Stimulated activated CD8-positive, alpha-beta memory T cell treated with anti-CD3 and anti-CD28 coated beads, Interleukin-15, amount 100 ng/mL, for 4 hours (primary cell): ENCODE measurements around the gene TRIO.

Source experiments
- DNase-seq, 2 donors: peaks; one replicate each; pipeline ENCODE4 v3.0.0-alpha.2; 2020; ENCODE audit warnings: low read depth in 2 of 2

The TRIO gene

DNA sequence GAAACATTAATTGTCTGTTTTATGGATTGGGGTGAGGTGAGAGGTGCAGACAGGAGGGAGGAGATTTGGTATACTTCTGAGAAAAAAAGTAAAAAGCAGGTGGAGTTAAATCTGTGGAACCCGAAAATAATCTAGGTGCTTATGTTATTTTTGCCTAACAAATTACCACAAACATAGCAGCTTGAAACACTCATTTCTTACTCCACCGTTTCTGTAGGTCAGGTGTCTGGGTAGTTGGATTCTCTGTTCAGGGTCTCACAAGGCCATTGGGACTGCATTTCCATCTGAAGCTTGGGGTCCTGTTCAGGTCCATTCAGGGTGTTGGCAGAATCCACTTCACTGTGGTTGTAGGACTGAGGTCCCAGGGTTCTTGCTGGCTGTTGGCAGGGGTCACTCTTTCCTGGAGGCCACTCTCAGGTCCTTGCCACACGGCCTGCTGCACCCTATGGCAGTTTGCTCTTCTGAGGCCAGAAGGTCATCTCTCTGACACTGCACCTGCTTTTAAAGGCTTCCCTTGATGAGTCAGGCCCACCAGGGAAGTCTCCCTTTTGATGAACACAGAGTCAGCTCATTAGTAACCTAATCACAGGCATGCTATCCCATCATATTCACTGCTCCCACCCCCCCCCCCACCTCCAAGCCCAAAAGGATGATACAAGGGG, 82.2 kb downstream of the TRIO start:
- DNase-seq = no peak

DNA sequence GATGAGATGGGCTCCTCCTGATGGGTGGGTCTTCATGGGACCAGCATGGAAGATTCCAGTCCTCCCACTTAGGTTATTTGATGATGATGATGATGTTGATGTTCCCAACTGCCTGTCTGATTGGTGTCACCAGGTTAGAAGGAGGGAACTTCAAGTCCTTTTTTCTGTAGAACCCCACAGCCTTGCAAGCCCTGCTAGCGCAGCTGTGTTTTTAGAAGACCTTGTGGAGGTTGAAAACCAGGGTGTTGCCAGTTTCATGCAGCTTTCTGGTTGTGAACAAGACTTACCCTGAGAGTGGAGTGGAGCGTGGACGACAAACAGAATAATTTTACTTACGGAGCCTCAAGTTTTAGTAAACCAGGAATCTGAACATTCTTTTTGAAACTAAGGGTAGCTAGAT, 83.0 kb downstream of the TRIO start:
- DNase-seq = no peak

DNA sequence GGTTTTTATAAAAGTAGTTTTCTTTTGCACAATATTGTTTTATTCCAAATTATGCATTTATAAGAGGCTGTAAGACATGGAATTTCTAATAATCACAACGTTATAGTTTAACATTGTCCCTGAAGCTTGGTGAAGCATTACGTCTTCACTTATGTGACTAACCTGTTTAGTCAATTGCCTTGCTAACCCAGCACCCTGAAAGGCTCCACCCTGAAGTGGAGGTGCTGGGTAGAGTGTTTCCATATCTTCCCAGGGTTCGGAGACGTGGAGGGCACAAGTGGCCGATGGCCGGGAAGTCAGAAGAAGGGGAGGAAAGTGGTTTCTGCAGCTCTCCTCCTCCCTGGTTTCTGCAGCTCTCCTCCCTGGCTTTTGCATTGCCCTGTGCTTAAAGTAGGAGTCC, 83.4 kb downstream of the TRIO start:
- DNase-seq = no peak

DNA sequence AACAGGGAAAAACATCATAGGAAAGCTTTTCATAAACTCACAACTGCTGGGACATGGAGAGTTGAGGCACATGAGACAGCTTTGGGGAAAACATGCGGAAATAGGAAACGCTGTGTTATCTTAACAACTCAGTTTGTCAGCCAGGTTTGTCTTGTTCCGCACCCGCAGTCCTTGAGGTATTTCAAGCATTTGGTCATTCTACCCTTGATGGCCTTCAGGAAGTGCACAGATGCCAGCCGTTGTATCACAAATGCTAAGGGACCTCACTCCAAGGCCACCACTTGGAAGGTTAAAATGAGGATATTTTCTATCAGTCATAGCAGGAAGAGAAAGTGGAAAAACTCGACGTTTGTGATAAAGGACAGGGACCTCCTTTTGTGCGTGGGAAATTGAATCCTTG, 83.8 kb downstream of the TRIO start:
- DNase-seq = no peak

DNA sequence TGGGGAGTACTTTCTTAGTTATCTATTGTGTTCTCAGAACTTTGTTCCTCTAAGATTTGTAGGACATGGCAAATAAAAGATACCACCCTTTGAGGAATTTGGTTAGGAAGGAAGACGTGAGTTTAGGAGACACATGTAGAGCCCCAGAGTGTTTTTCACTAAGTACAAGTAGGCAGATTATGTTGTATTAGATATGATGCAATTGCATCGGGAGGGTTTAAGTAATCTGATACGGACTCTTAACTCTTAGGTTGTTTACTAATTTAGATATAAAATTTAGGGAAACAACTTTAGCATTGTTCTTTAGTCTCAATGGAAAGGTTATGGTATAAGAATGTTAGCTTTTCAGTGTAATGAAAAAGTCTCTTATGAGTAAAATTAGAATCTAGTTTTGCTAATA, 84.4 kb downstream of the TRIO start:
- no peak for DNase-seq

DNA sequence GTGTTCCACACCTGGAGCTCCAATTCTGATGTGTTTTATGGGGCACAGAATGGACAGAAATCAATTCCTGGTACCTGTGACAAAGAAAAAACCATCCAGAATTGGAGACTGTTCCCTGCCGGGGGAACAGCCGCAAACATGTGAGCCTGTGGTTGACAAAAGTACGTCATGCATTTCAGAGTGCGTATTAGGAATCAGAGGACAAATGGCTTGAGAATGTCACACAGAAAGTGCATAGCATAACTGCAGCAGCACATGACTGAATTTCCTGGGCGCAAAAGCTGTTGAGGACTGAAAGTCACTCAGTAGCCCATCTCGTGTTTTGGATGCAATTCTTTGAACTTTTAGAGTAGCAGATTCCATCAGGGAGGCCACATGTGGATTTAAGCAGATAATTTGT, 85.1 kb downstream of the TRIO start:
- DNase-seq = no peak

DNA sequence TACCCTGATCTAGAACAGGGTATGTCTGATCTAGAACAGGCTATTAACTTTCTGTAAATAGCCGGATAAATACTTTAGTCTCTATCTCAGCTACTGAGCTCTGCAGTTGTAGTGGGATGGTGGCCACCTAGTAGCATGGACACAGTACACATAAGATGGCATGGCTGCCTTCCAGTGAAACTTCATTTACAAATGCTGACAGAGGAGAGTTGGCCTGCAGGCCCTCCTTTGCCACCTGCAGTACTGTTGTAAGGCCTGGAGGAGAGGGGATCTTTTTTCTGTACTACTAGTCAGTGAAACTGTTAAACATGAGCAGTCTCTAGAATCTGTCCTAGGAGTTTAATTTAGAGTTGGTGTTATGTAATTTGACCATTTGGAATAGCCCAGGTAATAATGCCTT, 86.0 kb downstream of the TRIO start:
- DNase-seq = no peak

DNA sequence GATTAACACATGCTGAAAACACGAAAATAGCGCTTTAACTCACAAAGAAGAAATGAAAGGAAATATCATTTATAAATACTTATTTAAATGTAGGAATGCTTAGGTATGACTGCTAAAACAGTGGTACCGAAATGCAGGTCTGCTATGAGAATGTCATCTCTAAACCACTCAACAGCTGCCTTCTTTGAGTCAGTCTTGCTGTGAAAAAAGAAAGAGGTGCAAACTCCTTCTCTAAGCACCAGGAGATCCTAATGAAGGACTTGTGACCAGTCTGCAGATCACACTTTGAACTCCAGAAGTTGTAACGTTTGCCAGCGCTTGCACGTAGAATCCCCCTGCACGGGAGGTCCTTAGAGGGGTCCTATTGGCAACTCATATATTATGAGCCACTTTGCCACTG, 86.6 kb downstream of the TRIO start:
- DNase-seq = no peak

DNA sequence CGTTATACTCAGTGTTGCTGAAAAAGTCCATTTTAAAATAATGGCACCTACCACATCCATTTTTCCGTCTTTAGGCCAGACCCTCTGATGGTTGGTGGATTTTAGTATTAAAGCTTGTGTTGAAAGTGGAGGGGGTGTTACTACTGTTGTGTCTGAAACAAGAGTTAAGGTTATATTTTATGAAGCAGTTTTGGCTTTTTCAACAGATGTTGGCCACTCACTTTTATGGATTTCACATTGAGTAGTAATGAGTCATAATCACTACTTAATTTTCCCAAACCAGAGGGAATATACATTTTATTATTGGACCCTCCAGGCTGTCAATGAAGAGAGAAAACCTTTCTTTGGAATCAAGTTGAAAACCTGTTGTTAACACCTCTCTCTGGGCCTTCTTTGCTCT, 88.0 kb downstream of the TRIO start:
- no peak for DNase-seq

DNA sequence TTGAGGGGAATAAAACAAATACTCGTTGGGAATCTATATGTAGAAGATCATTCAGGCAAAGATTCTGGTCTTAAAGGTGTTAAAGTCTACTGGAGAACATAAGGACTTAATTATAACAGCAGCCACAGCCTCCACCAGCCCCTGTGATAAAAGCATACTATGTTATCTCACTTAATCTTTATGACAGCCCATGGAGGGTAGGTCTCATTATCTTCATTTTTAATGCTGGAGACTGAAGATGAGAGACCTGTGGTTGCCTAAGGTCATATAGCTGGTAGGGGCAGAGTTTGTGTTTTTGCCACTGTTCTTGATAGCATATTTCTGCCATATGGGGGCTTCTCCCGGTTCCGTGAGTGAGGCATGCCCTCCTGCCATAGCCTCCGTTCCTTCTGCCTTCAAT, 88.7 kb downstream of the TRIO start:
- DNase-seq = no peak

DNA sequence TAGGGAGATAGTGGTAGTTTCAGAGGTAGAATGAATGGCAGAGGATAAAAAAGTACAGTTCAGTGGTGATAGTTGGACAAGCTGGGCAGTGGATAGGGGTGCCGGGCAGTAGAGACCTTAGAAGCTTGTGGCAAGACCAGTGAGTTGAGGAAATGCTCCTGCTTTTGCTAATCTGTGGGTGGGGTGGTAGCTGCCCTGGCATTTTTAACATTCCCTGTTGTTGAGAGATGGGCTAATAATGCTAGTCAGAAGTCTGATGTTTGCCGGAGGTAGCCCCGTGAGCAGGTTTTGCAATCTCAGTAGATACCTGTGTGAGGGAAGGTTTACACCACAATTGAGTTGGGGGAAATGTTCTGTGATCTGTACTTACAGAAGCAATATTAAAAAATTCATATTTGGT, 91.1 kb downstream of the TRIO start:
- DNase-seq = no peak

DNA sequence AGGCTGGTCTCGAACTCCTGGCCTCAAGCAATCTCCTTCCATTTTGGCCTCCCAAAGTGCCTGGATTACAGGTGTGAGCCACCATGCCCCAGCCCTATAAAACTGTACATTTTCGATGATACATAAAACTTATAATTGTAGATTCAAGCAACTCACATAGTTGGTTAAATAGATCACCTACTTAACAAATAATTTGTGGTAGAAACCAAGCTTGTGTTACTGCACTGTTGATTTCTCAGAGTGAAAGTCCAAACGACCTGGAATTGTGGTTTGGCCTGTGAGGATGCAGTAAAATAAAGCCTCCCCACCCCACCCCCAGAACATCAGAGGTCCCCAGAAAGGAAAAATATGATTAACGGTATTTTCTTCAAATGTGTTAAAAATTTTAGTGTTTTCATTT, 92.7 kb downstream of the TRIO start:
- no peak for DNase-seq

DNA sequence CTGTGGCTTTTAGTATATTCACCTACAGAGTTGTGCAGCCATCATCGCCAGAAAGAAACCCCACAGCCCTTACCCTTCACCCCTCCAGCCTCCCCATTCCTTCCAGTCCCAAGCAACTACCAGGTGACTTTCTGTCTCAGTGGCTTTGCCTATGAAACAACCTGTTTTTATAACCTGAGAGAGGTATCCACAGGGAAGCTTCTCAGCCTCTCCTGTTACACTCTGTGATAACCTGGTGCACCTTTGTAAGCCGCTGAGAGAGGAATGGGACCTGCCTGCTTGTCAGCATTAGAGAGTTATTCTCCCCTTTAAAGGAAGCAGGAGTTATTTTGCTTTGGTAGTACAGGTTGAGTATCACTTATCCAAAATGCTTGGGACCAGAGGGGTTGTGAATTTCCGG, 93.6 kb downstream of the TRIO start:
- DNase-seq = no peak

DNA sequence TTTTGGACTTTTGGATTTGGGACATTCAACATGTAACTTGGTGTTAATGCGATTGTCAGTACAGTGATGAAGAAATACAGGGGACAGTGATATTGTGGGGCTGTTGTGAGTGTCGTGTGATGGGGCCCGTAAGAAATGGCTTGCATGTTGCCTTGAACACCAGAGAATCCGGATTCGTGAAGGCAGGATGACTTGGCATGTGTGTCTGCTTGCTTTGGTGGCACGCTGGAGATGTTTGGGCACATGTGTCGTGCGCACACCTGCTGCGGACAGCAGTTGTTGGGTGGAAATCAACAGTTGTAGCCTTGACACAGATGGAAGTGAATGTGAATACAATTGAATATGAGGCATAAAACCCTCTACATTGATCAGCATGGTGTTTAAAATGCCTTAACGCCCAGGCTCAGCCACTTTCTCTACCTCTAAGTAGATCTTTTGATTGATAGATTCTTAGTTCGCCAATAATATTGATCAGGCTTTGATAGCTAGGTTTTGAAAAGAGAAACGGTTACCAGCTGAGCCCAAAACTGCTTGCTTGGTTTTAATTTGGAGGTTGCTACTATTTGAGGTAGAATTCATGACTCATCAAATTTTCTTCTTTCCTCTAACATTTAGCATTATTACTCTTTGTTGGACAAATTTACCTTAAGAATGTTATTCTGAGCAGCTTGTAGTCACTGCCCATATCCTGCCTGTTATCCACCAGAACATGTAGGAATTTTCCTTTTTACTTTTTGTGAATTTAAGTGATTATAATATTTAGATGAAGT, 94.4 kb downstream of the TRIO start:
- DNase-seq = no peak

DNA sequence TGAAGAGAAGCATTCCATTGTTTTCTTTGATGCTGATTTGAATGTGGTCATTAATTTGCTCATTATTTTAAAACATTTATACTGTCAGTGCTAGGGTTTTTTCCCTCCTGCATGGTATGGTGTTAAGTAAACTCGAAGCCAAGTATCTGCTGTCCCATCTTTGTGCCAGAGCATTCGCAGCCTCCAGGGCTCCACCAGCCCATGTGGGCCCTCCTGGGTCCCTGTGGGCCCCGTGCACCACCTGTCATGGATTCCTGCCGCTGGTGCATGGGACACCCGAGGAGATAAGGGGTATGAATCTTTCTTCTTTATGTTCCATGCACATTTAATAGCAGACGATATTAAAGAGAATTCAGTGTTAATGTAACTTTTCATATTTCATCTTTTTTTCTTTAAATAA, 95.1 kb downstream of the TRIO start:
- no peak for DNase-seq

DNA sequence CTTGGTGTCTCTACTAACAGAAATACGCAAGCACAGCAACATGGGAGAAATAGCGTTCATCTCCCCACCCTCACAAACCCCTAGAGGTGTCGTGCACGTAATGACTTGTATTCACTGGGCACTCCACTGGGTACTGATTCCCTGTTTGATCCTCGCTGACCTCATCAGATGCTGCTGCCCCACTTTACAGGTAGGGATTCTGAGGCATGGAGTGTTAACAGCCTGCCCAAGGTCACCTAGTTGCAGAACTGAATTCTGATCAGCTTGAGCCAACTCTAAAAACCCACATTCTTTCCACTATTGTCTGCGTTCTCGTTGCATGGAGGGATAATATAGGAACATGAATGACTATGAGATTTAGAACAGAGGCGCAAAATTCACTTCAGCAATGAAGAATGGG, 96.3 kb downstream of the TRIO start:
- DNase-seq = no peak

DNA sequence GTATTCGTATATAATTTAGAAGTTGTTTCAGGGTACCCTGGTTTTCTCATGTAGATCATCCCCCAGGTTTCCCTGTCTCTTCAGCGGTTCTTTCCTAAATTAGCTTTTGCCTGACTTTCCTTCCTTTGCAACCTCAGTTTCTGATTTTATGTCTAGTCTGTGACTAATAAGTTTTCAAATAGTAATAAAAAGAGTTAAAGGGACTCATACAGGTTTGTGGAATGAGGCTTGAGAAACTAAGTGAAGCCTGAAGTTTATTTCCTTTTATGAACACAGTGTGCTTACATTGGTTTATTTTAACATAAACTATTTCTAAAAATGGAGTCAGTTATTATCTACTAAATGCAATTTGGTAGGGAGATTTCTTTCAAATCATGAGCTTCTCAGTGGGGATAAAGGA, 96.8 kb downstream of the TRIO start:
- no peak for DNase-seq

DNA sequence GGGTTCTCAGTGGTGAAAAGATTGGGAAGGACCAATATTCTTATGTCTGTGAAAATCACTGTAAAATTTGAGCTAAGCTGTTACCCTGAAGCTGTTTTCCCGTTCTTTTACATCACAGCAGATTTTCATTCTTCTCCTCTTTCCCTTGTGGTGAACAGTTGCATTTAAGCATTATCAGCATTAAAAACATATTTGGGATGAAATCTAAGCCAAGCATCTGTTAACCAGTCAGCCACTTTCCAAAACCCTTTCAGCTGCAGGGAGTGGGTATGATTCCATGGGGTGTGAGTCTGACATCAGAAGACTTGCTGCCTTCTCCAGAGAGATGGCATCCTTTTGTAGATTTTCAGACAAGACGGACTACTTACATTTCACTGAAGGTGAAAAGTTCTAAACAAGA, 97.2 kb downstream of the TRIO start:
- no peak for DNase-seq

DNA sequence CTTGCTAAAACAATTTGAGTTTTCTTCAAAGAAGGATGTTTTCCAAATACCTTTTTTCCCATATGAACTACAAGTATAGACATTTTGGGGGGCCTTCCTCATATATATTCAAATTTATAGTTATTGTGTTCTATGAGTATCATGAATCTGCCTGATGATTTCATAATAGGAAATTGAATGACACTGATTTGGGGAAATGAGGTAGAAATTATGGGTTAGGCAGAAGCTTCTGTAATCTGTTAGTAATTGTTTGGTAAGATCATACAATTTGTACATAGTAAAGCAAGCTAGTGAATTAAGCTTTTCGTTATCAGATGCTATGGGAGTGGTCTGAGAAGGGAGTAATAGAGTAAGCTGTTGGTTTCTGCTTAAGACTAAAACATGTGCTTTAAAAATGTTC, 98.0 kb downstream of the TRIO start:
- DNase-seq = no peak

DNA sequence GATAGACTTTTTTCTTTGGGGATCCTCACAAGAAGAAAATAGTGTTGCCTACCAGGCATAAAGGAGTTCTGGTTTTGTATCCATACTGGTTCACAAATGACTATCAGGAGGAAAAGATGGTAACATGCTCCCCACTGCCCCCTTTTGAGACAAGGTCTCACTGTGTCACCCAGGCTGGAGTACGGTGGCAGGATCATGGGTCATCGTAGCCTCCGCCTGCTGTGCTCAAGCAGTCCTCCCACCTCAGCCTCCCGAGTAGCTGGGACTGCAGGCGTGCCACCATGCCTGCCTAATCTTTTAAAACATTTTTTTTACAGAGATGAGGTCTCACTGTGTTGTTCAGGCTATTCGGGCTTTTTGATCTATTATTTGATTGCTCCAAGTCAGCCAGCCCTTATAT, 99.3 kb downstream of the TRIO start:
- no peak for DNase-seq

DNA sequence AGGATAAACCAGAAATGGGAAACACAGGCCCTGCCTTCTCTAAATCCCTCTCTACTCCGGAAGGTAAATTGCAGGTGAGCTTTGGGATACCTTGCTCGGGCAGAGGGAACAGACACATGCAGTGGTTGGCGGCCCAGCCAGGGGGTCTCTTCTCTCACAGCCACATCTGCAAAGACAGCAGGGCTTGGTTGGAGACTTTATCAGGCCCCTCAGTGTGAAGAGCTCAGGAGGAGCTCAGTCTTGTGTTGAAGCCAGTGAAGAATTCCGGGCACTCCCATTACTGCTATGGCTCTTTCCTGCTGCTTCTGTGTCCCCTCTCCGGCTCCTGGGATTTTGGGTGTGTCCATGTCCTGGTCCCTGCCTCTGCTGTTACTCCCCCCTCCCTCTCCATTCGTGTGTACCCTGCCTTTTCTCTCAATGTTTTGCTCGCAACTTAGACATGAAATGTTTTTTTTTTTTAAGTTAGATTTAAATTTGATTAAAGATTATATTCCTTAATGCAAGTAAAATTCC, 99.8 kb downstream of the TRIO start:
- no peak for DNase-seq

DNA sequence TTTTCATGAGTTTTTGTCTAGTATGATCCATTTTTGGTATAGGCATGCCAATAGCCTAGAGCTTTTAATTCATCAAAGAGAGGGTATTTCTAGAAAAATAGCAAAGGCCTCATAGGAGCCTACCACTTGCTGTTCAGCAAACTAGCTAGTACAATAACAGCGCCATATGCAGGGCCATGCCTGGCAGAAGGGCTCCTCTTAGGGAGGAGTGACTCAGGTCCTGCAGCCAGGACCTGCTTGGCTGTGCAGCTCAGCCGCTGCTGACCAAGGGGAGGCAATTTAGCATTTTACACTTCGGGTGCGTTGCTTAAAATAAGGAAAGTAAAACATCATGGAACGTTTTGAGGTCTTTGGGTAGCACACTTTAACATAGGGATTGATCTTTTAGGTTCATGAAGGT, 100.6 kb downstream of the TRIO start:
- no peak for DNase-seq

DNA sequence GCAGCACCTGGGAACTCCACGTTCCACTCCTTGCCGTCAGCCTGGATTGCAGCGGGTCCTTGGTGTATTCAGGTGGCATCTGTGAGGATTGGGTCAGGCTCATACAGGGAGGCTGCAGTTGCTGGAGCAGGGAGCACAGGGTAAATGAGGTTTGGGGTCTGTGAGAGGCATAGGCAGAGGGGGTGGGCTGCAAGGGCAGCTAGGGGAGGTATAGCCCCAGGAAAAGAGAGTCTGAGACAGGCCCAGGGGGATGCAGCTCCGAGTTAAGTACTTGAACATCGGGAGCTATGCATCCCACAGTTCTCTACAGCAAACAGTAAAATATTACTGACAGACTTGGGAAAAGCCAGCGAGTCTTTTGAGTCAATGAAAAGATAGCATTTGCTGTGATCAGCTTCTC, 101.6 kb downstream of the TRIO start:
- no peak for DNase-seq
